ENCODE results near the gene TUG1.
A peak's percentile ranks its signal among the peaks of the same experiment; 100 is the strongest.

TUG1 gene

DNA sequence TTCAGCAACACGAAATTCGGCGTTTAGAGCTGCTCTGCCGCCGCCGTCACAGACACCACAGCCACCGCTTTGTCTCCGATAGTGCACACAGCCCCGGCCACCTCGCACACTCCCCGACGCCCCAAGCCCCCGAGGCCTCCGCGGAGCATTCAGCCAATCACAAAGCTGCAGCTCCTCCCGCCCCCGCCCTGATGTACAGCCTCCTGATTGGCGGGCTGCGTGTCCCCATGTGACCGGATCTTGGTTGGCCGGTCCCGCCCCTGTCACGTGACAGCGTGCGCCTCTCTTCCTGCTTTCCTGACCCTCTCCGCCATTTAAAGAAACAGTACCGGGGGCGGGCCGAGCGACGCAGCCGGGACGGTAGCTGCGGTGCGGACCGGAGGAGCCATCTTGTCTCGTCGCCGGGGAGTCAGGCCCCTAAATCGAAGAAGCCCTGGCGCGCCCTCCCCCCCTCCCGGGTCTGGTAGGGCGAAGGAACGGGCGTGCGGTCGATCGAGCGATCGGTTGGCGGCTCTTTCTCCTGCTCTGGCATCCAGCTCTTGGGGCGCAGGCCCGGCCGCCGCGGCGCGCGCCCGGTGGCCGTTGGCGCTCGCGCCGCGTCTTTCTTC, at the start of gene TUG1:
Gene TUG1 (plus strand): TSS at position 342 of the 608 bp plus-strand sequence.
- DNase-seq = peak; percentile 94 to 96

DNA sequence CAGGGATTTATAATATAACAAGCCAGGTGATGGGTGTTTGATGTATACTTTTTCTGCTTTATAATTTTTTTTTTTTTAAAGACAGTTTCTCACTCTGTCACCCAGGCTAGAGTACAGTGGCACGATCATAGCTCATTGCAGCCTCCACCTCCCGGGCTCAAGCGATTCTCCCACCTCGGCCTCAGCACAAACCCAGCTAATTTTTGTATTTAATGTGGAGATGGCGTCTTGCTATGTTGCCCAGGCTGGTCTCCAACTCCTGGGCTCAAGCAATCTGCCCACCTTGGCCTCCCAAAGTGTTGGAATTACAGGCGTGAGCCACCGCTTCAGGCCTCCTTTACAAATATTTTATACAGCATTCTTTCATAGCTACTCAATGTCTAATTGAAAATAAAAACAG, 49.1 kb upstream of the TUG1 start:
- DNase-seq = no peak

DNA sequence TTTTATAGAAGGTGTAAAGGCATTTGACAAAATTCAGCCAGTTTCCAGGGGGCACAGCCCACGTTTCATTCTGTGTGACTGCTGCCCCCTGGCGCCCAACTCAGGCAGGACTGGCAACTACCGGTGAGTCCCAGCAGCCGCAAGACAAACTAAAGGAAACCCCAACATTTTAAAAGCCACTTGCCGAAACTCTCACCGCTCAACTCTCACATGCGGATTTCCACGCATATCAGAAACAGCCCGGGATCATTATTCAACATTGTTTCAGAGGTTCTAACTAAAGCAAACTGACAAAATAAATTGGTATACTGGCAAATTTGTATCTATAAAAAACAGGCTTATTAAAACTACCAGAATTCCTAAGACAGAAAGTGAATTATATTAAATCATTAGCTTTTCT, 48.7 kb upstream of the TUG1 start:
- peak; percentile 37 to 40 for DNase-seq

DNA sequence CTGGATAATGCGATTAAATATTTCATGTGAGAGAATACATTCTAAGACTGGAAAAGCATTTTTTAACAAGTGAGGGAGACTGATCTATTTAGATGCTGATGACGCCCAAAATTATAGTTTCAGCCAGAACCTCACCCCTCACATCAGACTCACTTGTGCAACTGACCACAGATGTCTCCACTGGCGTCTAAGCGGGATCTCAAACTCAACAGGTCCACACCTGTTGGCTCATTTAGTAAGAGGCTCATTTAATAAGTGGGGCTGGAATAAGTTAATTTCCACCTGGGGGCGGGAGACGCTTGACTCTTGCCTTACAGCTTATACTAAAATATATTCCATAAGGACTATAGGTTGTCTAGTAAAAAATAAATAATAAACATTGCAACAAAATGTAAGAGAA, 48.0 kb upstream of the TUG1 start:
- no peak for DNase-seq

DNA sequence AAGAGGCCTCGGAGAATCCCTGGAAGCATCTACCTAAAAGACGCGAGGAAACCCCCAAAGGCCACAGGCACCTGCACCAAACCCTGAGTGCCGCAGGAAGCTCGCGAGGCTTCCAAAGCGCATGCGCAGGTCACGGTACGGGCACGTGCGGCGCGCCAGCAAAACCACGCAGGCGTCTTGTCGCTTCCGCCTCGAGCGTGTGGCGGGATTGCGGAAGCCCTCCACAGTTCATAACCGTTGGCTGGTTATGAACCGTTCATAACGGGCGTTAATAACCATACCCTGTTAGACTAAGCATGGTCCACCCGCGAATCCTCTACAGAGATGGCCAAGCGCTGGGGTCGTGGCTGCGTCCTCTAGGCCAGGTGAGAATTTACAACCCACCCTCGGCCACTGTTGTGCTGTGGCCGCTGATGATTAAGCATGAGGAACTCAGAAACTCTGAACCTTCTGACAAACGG, 46.9 kb upstream of the TUG1 start:
- no peak for DNase-seq

DNA sequence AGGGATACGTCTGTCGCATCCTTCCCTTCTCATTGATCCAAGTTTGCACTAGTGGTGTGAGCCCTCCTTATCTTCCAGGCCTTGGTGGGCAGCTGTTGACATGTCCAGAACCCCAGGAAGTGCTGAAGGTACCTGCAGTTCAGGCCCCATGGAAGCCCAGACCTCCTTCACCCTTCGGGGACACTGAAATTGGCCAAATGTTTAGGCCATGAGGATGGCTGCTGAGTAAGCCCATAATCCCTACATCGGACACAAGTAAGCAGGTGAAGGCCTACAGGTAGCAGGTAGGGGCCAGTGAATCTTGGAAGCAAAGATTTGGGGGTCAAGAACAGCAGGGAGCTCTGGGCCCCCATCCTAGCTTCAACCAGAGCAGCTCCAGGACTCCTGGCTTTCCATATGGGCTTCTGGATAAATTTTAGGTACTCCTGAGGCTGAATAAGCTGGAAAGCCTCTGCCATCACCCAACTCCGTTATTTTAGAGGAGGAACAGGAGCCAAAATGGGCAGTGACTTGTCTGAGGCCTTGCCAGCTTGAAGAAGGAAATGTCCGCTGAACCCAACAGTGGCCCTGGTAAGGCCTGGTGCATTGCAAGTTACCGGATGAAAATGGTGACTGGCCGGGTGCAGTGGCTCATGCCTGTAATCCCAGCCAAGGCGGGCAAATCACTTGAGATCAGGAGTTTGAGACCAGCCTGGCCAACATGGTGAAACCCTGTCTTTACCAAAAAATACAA, 45.7 kb upstream of the TUG1 start:
- DNase-seq = no peak

DNA sequence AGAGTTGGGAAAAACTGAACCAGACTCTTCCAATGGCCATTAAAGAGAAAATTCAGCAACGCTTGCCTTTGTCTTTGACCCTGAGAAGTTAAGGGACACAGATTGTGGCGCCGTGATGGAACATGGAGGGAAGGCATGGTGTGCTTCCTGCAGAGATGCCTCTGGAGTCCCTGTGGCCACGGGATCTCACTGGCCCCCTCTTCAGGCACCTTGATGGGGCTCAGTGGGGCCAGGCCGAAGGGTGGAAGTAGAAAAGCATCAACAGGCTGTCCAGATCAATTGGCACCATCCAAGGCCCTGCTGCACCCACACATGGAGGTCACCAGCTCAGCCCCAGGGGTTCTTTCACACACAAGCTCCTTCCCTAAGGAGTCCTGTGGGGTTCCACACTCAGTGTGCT, 43.4 kb upstream of the TUG1 start:
- DNase-seq = no peak

DNA sequence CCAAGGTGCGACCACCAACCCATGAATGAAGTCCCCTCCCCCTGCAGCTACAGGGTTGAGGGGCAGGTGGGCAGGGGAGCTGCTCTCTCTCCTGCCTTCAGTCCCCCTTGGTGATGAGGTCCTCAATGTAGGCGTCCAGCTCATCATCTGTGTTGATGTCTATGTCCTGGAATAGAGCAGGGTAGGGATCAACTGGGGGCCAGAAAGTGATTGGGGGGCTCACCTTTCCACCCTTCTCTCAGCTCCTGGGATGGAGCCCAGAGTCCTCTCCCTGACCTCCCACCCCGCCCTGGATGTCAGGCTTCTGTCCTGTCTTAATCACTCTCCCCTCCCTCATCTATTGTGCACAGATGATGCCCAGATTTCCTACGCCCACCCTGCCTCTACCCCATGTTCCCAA, 42.4 kb upstream of the TUG1 start:
- DNase-seq = no peak

DNA sequence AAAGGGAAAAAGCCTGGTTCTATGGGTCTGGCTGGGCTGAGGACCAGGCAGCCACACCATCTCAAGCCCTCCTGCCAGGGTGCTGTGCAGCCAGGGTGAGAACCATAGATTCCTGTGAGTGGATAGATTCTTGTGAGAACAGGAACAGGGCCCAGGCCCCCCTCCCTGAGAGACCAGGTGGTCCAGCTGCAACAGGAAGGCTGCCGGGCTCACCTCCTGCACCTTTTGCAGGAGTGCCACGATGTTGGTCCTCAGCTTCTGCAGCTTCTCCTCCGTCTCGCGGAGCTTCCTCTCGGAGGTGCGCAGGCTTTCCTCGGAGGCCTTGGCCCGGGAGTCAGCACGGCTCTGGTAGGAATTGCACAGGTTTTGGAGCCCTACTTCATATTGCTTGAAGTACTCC, 41.3 kb upstream of the TUG1 start:
- no peak for DNase-seq

DNA sequence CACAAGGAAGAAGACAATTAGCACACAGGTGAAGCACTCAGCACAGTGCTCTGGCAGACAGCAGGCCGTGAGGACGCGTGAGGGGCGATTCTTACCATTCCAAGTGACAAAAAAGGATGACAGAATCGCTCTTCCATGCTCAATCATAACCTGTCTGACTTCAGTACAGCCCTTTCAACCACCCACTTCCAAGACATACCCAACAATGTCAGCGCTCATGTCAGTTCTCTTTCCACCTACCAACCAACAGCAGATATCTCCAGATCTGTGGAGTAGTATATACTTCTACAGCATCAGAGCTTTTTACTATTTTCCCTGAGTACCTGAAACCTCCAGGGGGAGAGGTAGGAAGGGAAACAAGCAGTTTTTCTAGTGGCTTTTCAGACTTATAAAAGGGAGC, 40.7 kb upstream of the TUG1 start:
- no peak for DNase-seq

DNA sequence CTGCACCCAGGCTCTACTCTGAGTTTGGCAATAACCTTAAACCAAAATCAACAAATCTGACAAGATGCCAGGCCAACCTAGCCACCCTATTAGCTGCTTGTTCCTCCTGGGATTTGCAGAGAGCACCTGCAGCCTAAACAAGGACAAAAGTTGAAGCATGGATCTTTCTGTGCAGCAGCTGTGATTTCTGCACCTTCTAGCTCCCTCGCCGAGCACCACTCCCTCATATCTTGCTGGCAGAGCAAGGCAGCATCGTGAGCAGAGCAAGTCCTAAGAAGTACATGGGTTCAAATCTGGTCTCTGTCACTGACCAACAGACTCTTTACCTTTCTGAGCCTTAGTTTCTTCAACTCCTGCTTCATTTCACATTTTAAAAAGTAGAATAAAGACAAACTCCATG, 38.8 kb upstream of the TUG1 start:
- no peak for DNase-seq

DNA sequence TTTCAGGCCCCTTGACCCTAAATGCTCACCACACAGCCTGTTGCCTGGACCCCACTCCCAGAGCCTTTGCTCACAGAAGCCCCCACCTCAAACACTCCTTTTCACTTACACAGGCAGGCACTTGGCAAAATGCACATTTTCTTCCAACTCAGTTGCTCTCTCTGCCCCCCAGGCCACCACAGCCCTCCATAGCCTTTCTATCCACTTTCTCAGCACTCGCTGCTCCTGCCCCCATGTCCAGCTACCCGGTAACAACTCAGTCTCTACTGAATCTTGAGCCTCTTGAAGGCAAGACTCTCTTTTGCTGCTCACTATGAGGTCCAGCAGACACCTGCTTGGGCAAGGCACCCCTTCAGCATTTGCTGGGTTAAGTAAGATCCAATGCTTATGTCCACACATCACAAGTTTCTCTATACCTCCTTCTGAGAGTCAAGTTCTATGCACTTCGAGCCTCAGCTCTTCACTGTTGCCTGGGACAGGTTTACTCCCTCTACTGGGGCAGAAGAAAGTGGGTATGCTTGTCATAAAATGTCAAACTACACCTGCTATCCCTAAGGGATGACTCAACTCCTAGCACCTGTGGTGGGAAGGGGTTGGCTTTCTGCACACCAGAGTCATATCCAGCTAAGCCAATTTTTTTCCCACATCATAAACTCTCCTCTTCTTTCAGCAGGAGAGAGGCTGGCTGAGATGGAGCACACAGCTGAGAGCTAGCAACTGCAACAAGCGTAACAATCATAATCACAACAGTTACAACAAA, 37.3 kb upstream of the TUG1 start:
- no peak for DNase-seq

DNA sequence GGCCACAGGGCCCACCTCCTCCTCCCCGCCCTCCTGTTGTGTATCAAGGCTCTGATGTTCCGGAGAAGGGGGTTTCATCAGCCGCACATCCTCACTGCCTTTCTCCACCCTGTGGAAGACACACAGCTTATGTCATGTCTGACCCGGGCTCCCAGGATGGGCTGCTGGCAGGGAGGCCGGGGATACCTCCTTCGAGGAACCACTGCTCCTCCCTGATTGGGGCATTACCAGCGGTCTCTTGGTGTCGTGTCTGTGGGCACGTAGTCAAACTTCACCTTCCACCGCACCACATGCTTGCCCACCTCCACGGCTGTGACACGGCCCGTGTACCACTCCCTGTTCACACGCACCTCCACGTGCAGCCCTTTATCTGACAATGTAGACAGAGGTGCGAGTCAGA, 36.4 kb upstream of the TUG1 start:
- DNase-seq = no peak

DNA sequence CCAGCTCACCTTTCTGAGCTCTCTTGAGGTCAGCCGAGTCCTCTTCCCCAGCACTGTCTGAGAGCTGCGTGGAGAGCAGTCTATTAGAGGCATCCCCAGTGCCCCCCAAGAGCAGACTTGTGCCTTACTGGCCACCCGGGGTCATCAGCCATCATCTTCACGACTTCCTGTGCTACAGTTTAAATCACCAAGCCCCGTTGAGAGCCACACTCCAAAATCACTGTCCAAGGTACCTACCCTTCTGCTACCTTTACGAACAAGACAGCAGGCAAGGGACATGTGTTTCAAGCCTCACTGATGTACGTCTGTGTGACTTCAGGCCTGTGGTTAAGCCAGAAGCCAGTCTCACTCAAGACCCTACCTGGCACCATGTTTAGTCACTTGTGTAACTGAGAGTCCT, 35.6 kb upstream of the TUG1 start:
- DNase-seq = no peak

DNA sequence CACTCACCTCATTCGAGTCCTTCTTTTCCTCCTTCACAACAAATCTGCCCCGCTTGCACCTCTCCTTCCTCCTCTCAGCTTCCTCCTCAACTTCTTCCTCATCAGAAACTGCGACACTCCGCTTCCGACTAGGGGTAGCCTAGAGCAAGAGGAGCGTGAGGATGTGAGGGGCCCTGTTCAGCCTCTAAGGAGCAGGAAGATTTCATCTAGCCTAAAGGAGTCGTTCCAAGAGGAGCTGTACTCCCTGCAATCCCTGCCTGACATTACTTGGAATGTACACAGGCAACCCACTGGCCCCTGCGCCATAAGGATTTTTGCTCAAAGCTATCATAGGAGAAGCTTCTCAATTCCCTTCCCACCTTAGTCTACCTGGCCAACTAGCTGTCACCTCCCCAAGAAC, 35.0 kb upstream of the TUG1 start:
- DNase-seq = no peak

DNA sequence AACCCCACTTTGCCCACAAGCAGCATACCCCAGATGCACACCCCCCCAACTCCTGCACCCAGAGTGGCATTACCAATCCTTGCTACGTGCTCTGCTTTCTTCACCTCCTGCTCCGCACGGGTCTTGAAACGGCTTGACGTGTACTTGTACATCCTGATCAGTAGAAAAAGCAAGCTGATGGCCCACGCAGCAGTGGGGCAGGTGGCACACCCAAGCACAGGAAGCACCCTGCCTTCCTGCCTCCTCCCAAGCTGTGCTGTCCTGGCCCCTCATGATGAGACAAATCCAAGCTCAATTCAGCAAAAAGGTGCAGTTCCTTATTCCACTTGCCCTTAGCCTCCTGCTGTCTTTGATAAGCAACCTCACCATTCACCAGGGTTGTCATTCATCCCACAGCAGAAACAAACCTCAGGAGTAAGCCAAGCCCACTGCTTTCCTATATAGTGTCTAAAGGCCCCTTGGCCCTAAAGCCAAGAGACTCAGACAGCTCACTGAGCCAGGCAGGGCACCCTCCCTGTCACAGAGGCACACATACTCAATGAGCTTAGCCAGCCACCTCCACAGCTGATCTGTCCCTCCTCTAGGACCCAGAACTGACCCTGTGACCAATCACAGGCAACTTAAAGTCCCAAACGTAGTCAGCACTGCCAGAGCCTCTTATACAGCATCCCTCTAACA, 28.2 kb upstream of the TUG1 start:
- DNase-seq = no peak

DNA sequence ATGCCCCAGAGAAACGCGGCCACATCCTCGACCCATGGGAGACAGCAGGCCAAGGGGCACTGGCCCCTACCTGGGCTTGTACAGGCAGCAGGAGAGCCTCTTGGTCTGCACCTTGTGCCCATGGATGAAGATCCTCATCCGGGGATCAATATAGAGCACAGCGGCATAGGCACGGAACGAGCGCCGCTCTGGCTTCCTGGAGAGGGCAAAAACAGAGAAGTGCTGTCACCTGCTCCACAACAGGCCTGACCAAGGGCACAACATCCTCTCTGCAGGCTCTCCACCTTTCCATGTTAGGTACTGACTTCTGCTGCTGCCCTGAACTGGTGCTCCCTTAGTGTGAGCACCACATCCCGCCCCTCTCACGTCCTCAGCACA, 27.7 kb upstream of the TUG1 start:
- DNase-seq = no peak

DNA sequence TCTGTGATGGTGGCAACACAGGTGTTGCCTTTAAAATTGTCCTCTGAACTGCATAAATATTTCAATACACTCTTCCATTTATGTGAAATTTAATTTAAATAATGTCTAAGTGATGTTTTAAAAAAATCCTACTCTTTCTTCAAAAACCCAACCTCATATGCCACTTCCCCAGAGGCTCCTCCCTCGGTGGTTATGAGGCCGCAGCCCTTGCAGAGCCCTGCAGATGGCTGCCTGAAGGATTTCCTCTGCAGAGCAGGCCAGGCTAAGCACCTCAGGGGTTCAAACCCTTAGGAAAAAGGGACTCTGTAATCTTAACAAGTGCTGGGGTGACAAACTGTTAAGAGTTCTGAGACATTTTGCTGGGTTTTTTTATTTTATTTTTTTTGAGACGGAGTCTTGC, 25.7 kb upstream of the TUG1 start:
- no peak for DNase-seq

DNA sequence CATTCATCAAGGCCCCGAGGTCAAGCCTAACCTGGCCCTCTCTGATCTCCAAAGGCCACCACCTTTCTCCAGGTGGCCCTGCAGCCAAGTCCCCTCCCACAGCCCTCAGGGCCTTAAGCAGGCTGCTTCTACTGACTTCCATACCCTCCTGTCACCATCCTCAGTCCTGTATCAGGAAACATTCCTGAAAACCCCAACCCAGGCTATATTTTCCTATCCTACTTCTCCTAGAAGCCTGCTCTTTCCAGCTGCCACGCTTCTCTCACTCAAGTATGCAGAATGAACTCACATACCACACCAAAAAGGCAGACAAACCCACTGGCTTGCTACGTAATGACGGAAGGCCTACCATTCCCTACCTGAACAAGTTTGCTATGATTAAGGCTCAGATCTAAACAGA, 24.1 kb upstream of the TUG1 start:
- DNase-seq = no peak

DNA sequence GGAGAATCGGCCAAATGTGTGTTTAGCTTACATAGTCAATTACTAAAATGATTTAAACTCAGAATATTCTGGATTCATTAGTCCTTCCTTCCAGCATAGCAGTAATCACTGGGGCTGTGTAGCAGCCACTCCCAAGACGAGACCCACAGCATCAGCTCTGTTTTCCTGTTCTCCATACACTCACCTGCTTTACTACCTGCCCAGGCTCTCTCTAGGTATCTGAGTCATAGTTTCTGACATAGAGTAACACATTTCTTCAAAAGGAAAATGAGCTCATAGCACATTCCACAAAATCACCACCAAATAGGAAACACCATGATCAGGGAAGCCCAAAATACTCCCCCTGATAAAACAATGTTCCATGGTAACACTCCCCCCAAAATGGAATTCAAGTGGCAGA, 23.4 kb upstream of the TUG1 start:
- DNase-seq = no peak

DNA sequence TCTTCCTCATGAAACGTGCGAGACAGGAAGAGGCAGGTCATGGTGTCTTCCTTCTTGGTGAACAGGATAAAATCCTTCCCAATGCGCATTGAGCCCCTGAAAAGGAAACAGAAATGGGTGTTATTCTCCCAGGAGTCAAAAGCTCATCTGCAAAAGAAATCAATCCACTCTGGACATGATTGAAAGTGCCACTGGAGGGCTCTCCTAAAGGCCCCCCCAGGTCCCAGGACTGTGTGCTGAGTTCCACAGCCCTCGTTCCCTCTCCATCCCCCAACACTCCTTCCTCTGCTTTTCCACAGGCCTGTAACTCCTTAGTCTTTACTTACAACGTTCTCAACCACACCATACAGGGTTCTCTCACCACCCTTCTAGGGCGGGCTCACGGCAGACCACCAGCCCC, 22.7 kb upstream of the TUG1 start:
- no peak for DNase-seq

DNA sequence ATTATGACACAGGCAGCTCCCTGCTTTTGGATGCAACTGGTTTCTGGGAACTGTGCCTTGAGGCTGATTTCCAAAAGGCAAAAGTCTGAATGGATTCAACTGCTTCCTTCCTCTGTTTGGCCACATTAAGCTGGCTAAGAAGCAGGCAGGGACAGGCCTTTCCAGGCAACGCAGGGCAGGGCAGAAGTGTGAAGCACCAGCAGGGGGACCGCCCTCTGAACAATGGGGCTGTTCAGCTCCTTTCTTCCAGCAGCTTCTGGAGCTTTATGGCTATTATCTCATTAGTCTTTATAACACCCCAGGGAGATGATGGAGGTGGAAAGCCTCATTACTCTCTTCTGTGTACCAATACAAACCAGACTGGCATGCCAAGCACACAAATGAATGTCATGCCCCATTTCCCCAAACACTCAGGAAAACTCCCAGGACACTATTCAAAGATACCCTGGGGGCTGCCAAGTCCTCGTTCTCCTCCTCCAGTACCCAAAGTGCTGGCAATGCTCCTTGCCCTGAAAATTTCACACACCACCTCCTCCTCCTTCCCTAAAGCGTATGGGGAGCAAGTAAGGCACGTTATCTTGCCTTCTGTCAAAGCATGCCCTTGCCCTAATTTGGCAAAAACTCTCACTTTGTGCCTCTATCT, 21.8 kb upstream of the TUG1 start:
- DNase-seq = peak; percentile 57 to 67

DNA sequence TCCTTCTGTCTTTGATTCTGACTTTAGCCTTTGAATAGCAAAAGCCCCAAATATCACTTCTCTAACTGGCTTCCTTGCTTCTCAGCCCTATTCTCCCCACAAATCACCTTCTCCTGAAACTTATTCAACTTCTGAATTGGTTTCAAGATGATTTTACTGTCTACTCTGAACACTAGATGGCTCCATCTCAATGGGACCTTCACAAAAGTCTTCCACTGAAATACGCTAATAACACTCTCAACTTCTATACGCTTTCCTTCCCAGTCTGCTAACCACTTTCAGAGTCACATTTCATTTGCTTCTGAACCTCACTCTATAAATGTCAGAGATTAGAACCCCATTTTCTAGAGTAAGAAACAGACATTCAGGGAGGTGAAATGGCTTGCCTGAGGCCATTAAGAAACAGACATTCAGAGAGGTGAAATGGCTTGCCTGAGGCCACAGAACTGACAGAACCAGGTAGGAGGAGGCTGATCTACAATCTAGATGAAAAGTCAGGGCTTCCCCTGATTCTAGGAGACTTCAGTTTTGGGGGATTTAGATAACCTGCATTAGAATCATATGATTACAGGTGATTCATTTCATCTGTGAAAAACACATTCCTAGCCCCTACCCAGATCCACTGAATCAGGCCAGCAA, 21.1 kb upstream of the TUG1 start:
- DNase-seq = no peak
